ENCODE measurements around the gene SEMA3C.

SEMA3C gene

GRCh38 chr7:80833289-80834268, 85.3 kb downstream of the SEMA3C start:
- no peak for TF ChIP-seq CTCF (IDR thresholded peaks at IDR 0.05)

- no peak for TF ChIP-seq CTCF (IDR thresholded peaks at IDR 0.05)
Observed at GRCh38 chr7:80832006-80832405, 86.8 kb downstream of the SEMA3C start.

GRCh38 chr7:80830584-80831285, 88.1 kb downstream of the SEMA3C start:
- TF ChIP-seq CTCF (IDR thresholded peaks at IDR 0.05), result no peak

- no peak for TF ChIP-seq CTCF (IDR thresholded peaks at IDR 0.05)
Observed at GRCh38 chr7:80830010-80830409, 88.8 kb downstream of the SEMA3C start.

GRCh38 chr7:80829527-80829926, 89.3 kb downstream of the SEMA3C start:
- no peak for TF ChIP-seq CTCF (IDR thresholded peaks at IDR 0.05)

GRCh38 chr7:80827239-80827633, 91.6 kb downstream of the SEMA3C start:
- no peak for TF ChIP-seq CTCF (IDR thresholded peaks at IDR 0.05)

GRCh38 chr7:80826520-80827238, 92.2 kb downstream of the SEMA3C start:
- no peak for TF ChIP-seq CTCF (IDR thresholded peaks at IDR 0.05)
